HEK293T (cell line): ENCODE results near the gene VPS35L.

Experiments
- ARNT ChIP-seq: fragments of 450-650 bp; IDR thresholded peaks from 2 replicates; pipeline ENCODE4 v1.6.1; 2017; ENCODE audit warnings: mild to moderate bottlenecking
- BHLHE40 ChIP-seq: fragments of 450-650 bp; IDR thresholded peaks from 2 replicates; pipeline ENCODE4 v1.6.1; 2016; ENCODE audit warnings: mild to moderate bottlenecking, moderate library complexity, borderline replicate concordance
- ELF4 ChIP-seq: fragments of 450-650 bp; IDR thresholded peaks from 2 replicates; pipeline ENCODE4 v1.6.1; 2017; ENCODE audit warnings: antibody characterized with exemption
- FOXA1 ChIP-seq: fragments of 450-650 bp; IDR thresholded peaks from 2 replicates; pipeline ENCODE4 v1.6.1; 2016; ENCODE audit warnings: mild to moderate bottlenecking
- FOXM1 ChIP-seq: fragments of 450-650 bp; IDR thresholded peaks from 2 replicates; pipeline ENCODE4 v1.6.1; 2017; ENCODE audit warnings: mild to moderate bottlenecking, borderline replicate concordance
- HDGF ChIP-seq: fragments of 450-650 bp; IDR thresholded peaks from 2 replicates; pipeline ENCODE4 v1.6.1; 2017; ENCODE audit warnings: antibody characterized with exemption, borderline replicate concordance
- NFRKB ChIP-seq: fragments of 450-650 bp; IDR thresholded peaks from 2 replicates; pipeline ENCODE4 v1.6.1; 2016; ENCODE audit warnings: mild to moderate bottlenecking, moderate library complexity
- SP1 ChIP-seq: fragments of 450-650 bp; IDR thresholded peaks from 2 replicates; pipeline ENCODE4 v1.6.1; 2017
- TARDBP ChIP-seq: fragments of 450-650 bp; IDR thresholded peaks from 2 replicates; pipeline ENCODE4 v1.6.1; 2016
- ZNF384 ChIP-seq: fragments of 450-650 bp; IDR thresholded peaks from 2 replicates; pipeline ENCODE4 v1.6.1; 2016
- TF ChIP-seq, protein P1 (sequence below): fragments of 450-650 bp; IDR thresholded peaks from 2 replicates; pipeline ENCODE4 v1.6.1; 2016

DNA sequence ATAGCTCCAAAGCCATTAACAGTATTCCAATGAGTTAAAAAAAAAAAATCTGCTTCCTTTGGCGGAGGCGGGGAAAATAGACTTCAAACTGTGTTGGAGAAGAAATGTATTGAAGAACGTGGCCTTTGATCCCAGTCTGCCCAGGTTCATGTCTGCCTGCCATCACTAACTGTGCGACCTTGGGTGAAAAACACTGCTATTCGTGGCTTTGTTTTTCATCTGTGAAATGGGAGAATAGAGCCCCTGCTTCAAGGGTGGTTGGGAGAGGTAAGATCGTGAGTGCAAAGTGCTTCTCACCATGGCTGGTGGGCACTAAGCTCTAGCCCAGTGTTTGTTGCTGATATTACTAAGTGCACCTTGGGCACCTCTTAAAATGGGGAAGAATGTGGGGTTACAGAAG lies 69.5 kb downstream of the VPS35L start:
- TF ChIP-seq ELF4 (no peak), BHLHE40 (no peak), TARDBP (no peak), FOXM1 (no peak), ARNT (no peak), HDGF (no peak), SP1 (no peak), FOXA1 (no peak), ZNF384 (no peak), NFRKB (no peak)
- TF ChIP-seq, protein P1, sequence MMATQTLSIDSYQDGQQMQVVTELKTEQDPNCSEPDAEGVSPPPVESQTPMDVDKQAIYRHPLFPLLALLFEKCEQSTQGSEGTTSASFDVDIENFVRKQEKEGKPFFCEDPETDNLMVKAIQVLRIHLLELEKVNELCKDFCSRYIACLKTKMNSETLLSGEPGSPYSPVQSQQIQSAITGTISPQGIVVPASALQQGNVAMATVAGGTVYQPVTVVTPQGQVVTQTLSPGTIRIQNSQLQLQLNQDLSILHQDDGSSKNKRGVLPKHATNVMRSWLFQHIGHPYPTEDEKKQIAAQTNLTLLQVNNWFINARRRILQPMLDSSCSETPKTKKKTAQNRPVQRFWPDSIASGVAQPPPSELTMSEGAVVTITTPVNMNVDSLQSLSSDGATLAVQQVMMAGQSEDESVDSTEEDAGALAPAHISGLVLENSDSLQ, result no peak
